ENCODE measurements around the gene PRKAG2.

GRCh38 chr7:151719897-151720242 is 157.0 kb downstream of the PRKAG2 start:
- TF ChIP-seq CTCF (conservative IDR thresholded peaks at IDR 0.05; ENCODE audit: low read length) (no peak), EZH2phosphoT487 (IDR thresholded peaks at IDR 0.05; ENCODE audit: borderline replicate concordance) (no peak)
